Measurements from ENCODE around the gene CFAP77. TPM values are rescaled to one million over a fixed set of nuclear protein-coding genes. Genes with fewer than 3 reads are reported as not detected.

Gene CFAP77
- total and polyA plus RNA-seq, 10 of the 15 experiments (the other 5 are each of a cell fraction or from before 2014, with no cell fraction given), result 0.33 TPM; not detected in 9

- no peaks in the 10 kb centered on the region for H3K79me2 ChIP-seq (ENCODE audit: control insufficient read depth, insufficient read depth, low read length)
- POLR2A ChIA-PET, result interaction anchor here (0.7 kb wide), 1 partner anchor 874 kb away, joined by 3 read pairs; no protein-coding TSS in a partner anchor
- H3K9ac ChIP-seq (ENCODE audit: control insufficient read depth, insufficient read depth, low read length), result no peak overlapping the region
- no peaks in the 10 kb centered on the region for H3K4me1 ChIP-seq (ENCODE audit: control insufficient read depth, insufficient read depth, low read length)
- no peak for TF ChIP-seq ZBED1 (IDR thresholded peaks at IDR 0.05; ENCODE audit: borderline replicate concordance)
- TF ChIP-seq RUNX3 (IDR thresholded peaks at IDR 0.05; ENCODE audit: low read length), result peak; percentile 68
- no peak for TF ChIP-seq IKZF1 (conservative IDR thresholded peaks at IDR 0.05)
- no peak for TF ChIP-seq NFYA (IDR thresholded peaks at IDR 0.05; ENCODE audit: borderline replicate concordance, low read depth, low read length)
- TF ChIP-seq CHD1 (IDR thresholded peaks at IDR 0.05; ENCODE audit: low read depth, low read length), result no peak
- TF ChIP-seq CTCF (IDR thresholded peaks at IDR 0.05 in 2 of 3, conservative IDR thresholded peaks at IDR 0.05 in 1 of 3; ENCODE audit: control insufficient read depth in 2 of 3, extremely low read depth in 1 of 3, insufficient read depth in 1 of 3, low read depth in 3 of 3, low read length in 3 of 3), result no peak
- peak; percentile 71; the same call in 1 of the 2 replicates for TF ChIP-seq TCF7 (IDR thresholded peaks at IDR 0.05; ENCODE audit: borderline replicate concordance)
- WGBS (ENCODE audit: insufficient coverage, insufficient replicate concordance, low lambda C conversion rate, missing lambda C conversion rate), result 40% methylated on average over 17 of the region's 17 CpGs
- H3K36me3 ChIP-seq (ENCODE audit: control insufficient read depth in 2 of 2, insufficient read depth in 2 of 2, low read length in 1 of 2), result no peaks in the 10 kb centered on the region
- ATAC-seq (no peak), DNase-seq (ENCODE audit: low read depth, low spot score) (no peak), FAIRE-seq (no peak)
- no peak overlapping the region for H3K4me3 ChIP-seq
- SMC1A ChIA-PET (ENCODE audit: uncharacterized antibody, unreplicated experiment), result no interaction called here
- H3K4me2 ChIP-seq (ENCODE audit: control insufficient read depth, insufficient read depth), result no peak overlapping the region
- peaks cover 0 to 2% of the 10 kb centered on the region in 2 experiments; a peak in 2 of 4 replicates for H3K27me3 ChIP-seq (replicated peaks in 1 of 2; ENCODE audit: control insufficient read depth in 2 of 2, insufficient read depth in 2 of 2, low read length in 1 of 2)
- RAD21 ChIA-PET (ENCODE audit: unreplicated experiment), result no interaction called here
- no peak overlapping the region for H2AFZ ChIP-seq (ENCODE audit: control insufficient read depth, low read depth, low read length)
- intact Hi-C loops (cut with micrococcal nuclease; ENCODE audit: unreplicated experiment) (no loop called here), in situ Hi-C loops (cut with MboI) (no loop called here)
- H4K20me1 ChIP-seq (ENCODE audit: control insufficient read depth, insufficient read depth), result no peaks in the 10 kb centered on the region
- CTCF ChIA-PET, result no interaction called here
- no peaks in the 10 kb centered on the region for H3K9me3 ChIP-seq (replicated peaks; ENCODE audit: control insufficient read depth, insufficient read depth, low read length)
- no peak overlapping the region for H3K27ac ChIP-seq (ENCODE audit: control insufficient read depth, insufficient read depth)
- no TSS peak for BruUV-seq (replicated peaks)
Measured at GRCh38 chr9:132482196-132482813, 72.3 kb downstream of the CFAP77 start.
